ENCODE data around the gene VAV3.

- TF ChIP-seq, protein P1, sequence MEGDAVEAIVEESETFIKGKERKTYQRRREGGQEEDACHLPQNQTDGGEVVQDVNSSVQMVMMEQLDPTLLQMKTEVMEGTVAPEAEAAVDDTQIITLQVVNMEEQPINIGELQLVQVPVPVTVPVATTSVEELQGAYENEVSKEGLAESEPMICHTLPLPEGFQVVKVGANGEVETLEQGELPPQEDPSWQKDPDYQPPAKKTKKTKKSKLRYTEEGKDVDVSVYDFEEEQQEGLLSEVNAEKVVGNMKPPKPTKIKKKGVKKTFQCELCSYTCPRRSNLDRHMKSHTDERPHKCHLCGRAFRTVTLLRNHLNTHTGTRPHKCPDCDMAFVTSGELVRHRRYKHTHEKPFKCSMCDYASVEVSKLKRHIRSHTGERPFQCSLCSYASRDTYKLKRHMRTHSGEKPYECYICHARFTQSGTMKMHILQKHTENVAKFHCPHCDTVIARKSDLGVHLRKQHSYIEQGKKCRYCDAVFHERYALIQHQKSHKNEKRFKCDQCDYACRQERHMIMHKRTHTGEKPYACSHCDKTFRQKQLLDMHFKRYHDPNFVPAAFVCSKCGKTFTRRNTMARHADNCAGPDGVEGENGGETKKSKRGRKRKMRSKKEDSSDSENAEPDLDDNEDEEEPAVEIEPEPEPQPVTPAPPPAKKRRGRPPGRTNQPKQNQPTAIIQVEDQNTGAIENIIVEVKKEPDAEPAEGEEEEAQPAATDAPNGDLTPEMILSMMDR (IDR thresholded peaks at IDR 0.05 in 4 of 5, conservative IDR thresholded peaks at IDR 0.05 in 1 of 5), result no peak
- TF ChIP-seq POLR2A (IDR thresholded peaks at IDR 0.05), result no peak
Measured at GRCh38 chr1:107889524-107889923, 75.5 kb downstream of the VAV3 start.

Measured in gastrocnemius medialis (tissue), 4 donors.